DMS53 treated with DMSO at 0.1 percent for 48 hours (cell line): ENCODE measurements around the gene FLACC1.
"Not testable (repeated sequence)": the region's sequence is repeated elsewhere in the genome, so short reads cannot be mapped to it uniquely, and the experiment has no call there.

Experiments used
- DNase-seq: peaks from one replicate; lab custom pipeline; 2025; ENCODE audit not compliant: unreplicated experiment; lab: John Stamatoyannopoulos, UW

Gene FLACC1

GRCh38 chr2:201350879-201351278 is 6.3 kb downstream of the FLACC1 start:
- no peak for DNase-seq

- DNase-seq = no peak
These were observed 7.5 kb downstream of the FLACC1 start for GRCh38 chr2:201349601-201350000.

- DNase-seq = no peak
These were observed 8.4 kb downstream of the FLACC1 start for GRCh38 chr2:201348758-201349157.

GRCh38 chr2:201347138-201347537 is 10.0 kb downstream of the FLACC1 start:
- no peak for DNase-seq

- no peak for DNase-seq
These were observed 11.4 kb downstream of the FLACC1 start for GRCh38 chr2:201345625-201346213.

- no peak for DNase-seq
These were observed 12.3 kb downstream of the FLACC1 start for GRCh38 chr2:201344663-201345366.

GRCh38 chr2:201343559-201343958 is 13.6 kb downstream of the FLACC1 start:
- no peak for DNase-seq

GRCh38 chr2:201342923-201343322 is 14.2 kb downstream of the FLACC1 start:
- DNase-seq = no peak

- no peak for DNase-seq
These were observed 27.7 kb downstream of the FLACC1 start for GRCh38 chr2:201329409-201329808.

GRCh38 chr2:201327678-201328077 is 29.5 kb downstream of the FLACC1 start:
- no peak for DNase-seq

GRCh38 chr2:201322772-201323171 is 34.4 kb downstream of the FLACC1 start:
- no peak for DNase-seq

GRCh38 chr2:201320701-201321100 is 36.4 kb downstream of the FLACC1 start:
- no peak for DNase-seq

GRCh38 chr2:201320257-201320656 is 36.9 kb downstream of the FLACC1 start:
- DNase-seq = no peak

GRCh38 chr2:201319511-201319910 is 37.6 kb downstream of the FLACC1 start:
- no peak for DNase-seq

- no peak for DNase-seq
These were observed 43.8 kb downstream of the FLACC1 start for GRCh38 chr2:201313362-201313761.

GRCh38 chr2:201308914-201309313 is 48.2 kb downstream of the FLACC1 start:
- no peak for DNase-seq

- DNase-seq = no peak
These were observed 49.3 kb downstream of the FLACC1 start for GRCh38 chr2:201307876-201308275.

GRCh38 chr2:201299929-201300328 is 57.2 kb downstream of the FLACC1 start:
- not testable (repeated sequence) for DNase-seq

GRCh38 chr2:201298462-201299052 is 58.6 kb downstream of the FLACC1 start:
- no peak for DNase-seq

- DNase-seq = not testable (repeated sequence)
These were observed 66.5 kb downstream of the FLACC1 start for GRCh38 chr2:201290457-201291148.

- DNase-seq = no peak
These were observed 71.6 kb downstream of the FLACC1 start for GRCh38 chr2:201285499-201285898.
